Upper lobe of right lung (tissue), 1 donor: Measurements from ENCODE around the gene TNFRSF9. TPM values are rescaled to one million over a fixed set of nuclear protein-coding genes. Genes with fewer than 3 reads are reported as not detected.
"Not testable (repeated sequence)": the region's sequence is repeated elsewhere in the genome, so short reads cannot be mapped to it uniquely, and the experiment has no call there.

Experiments used
- ATAC-seq: fragments of 200-7000 bp; cut with Tn5 transposase; one replicate; pipeline ENCODE4 v1.9.1; 2020; ENCODE audit warnings: mild to moderate bottlenecking, moderate library complexity
- DNase-seq: peaks from one replicate; pipeline ENCODE4 v3.0.0-alpha.2; 2020
- H3K27ac ChIP-seq: fragments of 200-600 bp; one replicate; pipeline ENCODE4 v1.8.0; 2022
- H3K27me3 ChIP-seq: fragments of 200-600 bp; one replicate; pipeline ENCODE4 v1.8.0; 2022; ENCODE audit warnings: mild to moderate bottlenecking
- H3K36me3 ChIP-seq: fragments of 200-600 bp; one replicate; pipeline ENCODE4 v1.8.0; 2022
- H3K4me1 ChIP-seq: fragments of 200-600 bp; one replicate; pipeline ENCODE4 v1.8.0; 2022
- H3K4me3 ChIP-seq: fragments of 200-600 bp; one replicate; pipeline ENCODE4 v1.8.0; 2022; ENCODE audit warnings: mild to moderate bottlenecking
- H3K9me3 ChIP-seq: fragments of 200-600 bp; one replicate; pipeline ENCODE4 v1.8.0; 2022
- CTCF ChIP-seq: fragments of 200-600 bp; IDR thresholded peaks from one replicate; pipeline ENCODE4 v1.8.0; 2022; ENCODE audit warnings: antibody characterized with exemption
- intact Hi-C: fragments of 100-400 bp; cut with DNase I; formaldehyde crosslinking; loops from one replicate; pipeline ENCODE4 v1.11.0; 2022
- total RNA-seq: library from RNA; stranded (reverse); fragmentation: NEBNext Ultra II Directional; extraction: Animal tissue kit (Norgen Biotek cat#: 25700); gene quantifications from one replicate; pipeline ENCODE4 v1.2.1, GENCODE V29; 2021
- donor health status: DM: no; HTN: yes; CAD: no; lungs with severe emphysema.

The TNFRSF9 gene
- total RNA-seq, 1 donor from 2014 or later = 0.49 TPM

- H3K36me3 ChIP-seq = peaks cover 65% of the 10 kb centered on the region
Observed at GRCh38 chr1:7972285-7972684, 31.6 kb upstream of the TNFRSF9 start.

GRCh38 chr1:7971024-7971423 lies 30.4 kb upstream of the TNFRSF9 start:
- no peak for ATAC-seq
- intact Hi-C loops = no loop called here
- Histone ChIP-seq H3K27me3 (no peaks in the 10 kb centered on the region), H3K36me3 (peaks cover 68% of the 10 kb centered on the region), H3K9me3 (no peaks in the 10 kb centered on the region), H3K4me1 (peaks cover 5% of the 10 kb centered on the region), H3K4me3 (no peak overlapping the region), H3K27ac (no peak overlapping the region)
- no peak for TF ChIP-seq CTCF
- DNase-seq = no peak

More at GRCh38 chr1:7972285-7972684, 31.6 kb upstream of the TNFRSF9 start:
- H3K9me3 ChIP-seq = no peaks in the 10 kb centered on the region
- H3K4me3 ChIP-seq = no peak overlapping the region
- ATAC-seq (no peak), DNase-seq (no peak)
- H3K27me3 ChIP-seq = no peaks in the 10 kb centered on the region
- intact Hi-C loops = no loop called here
- H3K27ac ChIP-seq = no peak overlapping the region
- no peak for TF ChIP-seq CTCF
- H3K4me1 ChIP-seq = peaks cover 5% of the 10 kb centered on the region

GRCh38 chr1:7970246-7970645 lies 29.6 kb upstream of the TNFRSF9 start:
- DNase-seq (no peak), ATAC-seq (no peak)
- intact Hi-C loops = no loop called here
- Histone ChIP-seq H3K4me1 (peaks cover 5% of the 10 kb centered on the region), H3K36me3 (peaks cover 75% of the 10 kb centered on the region), H3K27ac (no peak overlapping the region), H3K4me3 (no peak overlapping the region), H3K27me3 (no peaks in the 10 kb centered on the region), H3K9me3 (no peaks in the 10 kb centered on the region)
- TF ChIP-seq CTCF = no peak

- Histone ChIP-seq H3K27me3 (no peaks in the 10 kb centered on the region), H3K36me3 (peaks cover 95% of the 10 kb centered on the region), H3K4me1 (peaks cover 13% of the 10 kb centered on the region), H3K27ac (no peak overlapping the region), H3K4me3 (no peak overlapping the region), H3K9me3 (no peaks in the 10 kb centered on the region)
- intact Hi-C loops = no loop called here
- ATAC-seq (no peak), DNase-seq (no peak)
- no peak for TF ChIP-seq CTCF
Observed at GRCh38 chr1:7967651-7968050, 27.0 kb upstream of the TNFRSF9 start.

GRCh38 chr1:7967196-7967595 lies 26.6 kb upstream of the TNFRSF9 start:
- no peak for TF ChIP-seq CTCF
- Histone ChIP-seq H3K4me1 (peaks cover 17% of the 10 kb centered on the region), H3K27ac (no peak overlapping the region), H3K4me3 (no peak overlapping the region), H3K9me3 (no peaks in the 10 kb centered on the region), H3K27me3 (no peaks in the 10 kb centered on the region), H3K36me3 (peaks cover 91% of the 10 kb centered on the region)
- ATAC-seq (no peak), DNase-seq (no peak)
- intact Hi-C loops = no loop called here

- no peak for TF ChIP-seq CTCF
Observed at GRCh38 chr1:7964476-7964875, 23.8 kb upstream of the TNFRSF9 start.

GRCh38 chr1:7963841-7964240 lies 23.2 kb upstream of the TNFRSF9 start:
- H3K27ac ChIP-seq, H3K27me3 ChIP-seq, H3K4me3 ChIP-seq, H3K9me3 ChIP-seq, ATAC-seq, intact Hi-C loops, DNase-seq: not testable (repeated sequence)
- Histone ChIP-seq H3K4me1 (peaks cover 17% of the 10 kb centered on the region), H3K36me3 (peaks cover 57% of the 10 kb centered on the region)

More at GRCh38 chr1:7964476-7964875, 23.8 kb upstream of the TNFRSF9 start:
- Histone ChIP-seq H3K9me3 (no peaks in the 10 kb centered on the region), H3K4me3 (no peak overlapping the region), H3K36me3 (peaks cover 64% of the 10 kb centered on the region), H3K27me3 (no peaks in the 10 kb centered on the region), H3K4me1 (peaks cover 17% of the 10 kb centered on the region), H3K27ac (no peak overlapping the region)
- intact Hi-C loops = no loop called here
- DNase-seq = no peak
- no peak for ATAC-seq

- Histone ChIP-seq H3K4me1 (peaks cover 17% of the 10 kb centered on the region), H3K36me3 (peaks cover 53% of the 10 kb centered on the region)
- H3K27me3 ChIP-seq, H3K9me3 ChIP-seq, H3K27ac ChIP-seq, ATAC-seq, DNase-seq, intact Hi-C loops, H3K4me3 ChIP-seq: not testable (repeated sequence)
Observed at GRCh38 chr1:7963378-7963730, 22.7 kb upstream of the TNFRSF9 start.
